HG02884 (cell line): ENCODE data around the gene NINJ1.
"Not testable (repeated sequence)": the region's sequence is repeated elsewhere in the genome, so short reads cannot be mapped to it uniquely, and the experiment has no call there.

Experiments
- ATAC-seq: cut with Tn5 transposase; IDR thresholded peaks from one replicate; pipeline ENCODE4 v1.9.1; 2021; ENCODE audit warnings: mild to moderate bottlenecking, moderate library complexity; ENCODE audit not compliant: unreplicated experiment

Gene NINJ1

GRCh38 chr9:93161786-93162562 lies 27.9 kb upstream of the NINJ1 start:
- ATAC-seq = no peak

DNA sequence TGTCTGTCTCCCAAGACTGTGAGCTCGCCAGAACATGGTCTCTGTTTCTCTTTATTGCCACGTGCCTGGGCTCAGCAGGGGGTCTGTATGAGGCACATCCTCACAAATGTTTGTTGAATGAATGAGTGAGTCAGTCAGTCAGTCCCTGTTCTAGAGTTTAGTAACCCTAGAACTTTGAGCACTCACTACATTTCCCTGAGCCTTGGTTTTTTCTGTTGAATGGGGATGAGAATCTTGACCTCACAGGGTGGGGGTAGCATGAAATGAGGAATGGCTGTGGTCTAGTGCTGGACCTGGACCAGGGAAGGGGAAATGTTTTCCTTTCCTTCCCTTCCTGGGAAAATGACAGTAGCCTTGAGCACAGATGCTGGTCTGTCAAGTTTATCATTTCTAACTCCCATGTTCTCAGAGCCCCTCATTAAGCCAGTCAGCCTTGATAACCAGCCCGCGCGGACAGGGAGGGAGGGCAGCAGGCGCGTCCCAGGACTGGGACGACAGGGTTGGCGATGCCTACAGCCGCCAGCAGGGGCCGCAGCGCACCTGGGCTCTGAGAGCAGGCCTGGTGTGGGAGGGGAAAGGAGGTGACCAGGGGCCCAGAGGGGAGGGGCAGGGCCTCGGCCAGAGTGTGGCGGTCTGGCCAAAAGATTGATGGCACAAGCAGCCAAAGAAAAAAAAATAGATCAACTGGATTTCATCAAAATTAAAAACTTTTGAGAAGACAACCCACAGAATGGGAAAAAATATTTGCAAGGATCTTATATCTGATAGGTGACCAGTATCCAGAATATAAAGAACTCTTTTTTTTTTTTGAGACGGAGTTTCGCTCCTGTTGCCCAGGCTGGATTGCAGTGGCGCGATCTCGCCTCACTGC lies 25.8 kb upstream of the NINJ1 start:
- ATAC-seq = no peak

- ATAC-seq = peak; percentile 76
Observed at GRCh38 chr9:93156475-93157008, 22.5 kb upstream of the NINJ1 start.

GRCh38 chr9:93155716-93156474 lies 21.8 kb upstream of the NINJ1 start:
- no peak for ATAC-seq

DNA sequence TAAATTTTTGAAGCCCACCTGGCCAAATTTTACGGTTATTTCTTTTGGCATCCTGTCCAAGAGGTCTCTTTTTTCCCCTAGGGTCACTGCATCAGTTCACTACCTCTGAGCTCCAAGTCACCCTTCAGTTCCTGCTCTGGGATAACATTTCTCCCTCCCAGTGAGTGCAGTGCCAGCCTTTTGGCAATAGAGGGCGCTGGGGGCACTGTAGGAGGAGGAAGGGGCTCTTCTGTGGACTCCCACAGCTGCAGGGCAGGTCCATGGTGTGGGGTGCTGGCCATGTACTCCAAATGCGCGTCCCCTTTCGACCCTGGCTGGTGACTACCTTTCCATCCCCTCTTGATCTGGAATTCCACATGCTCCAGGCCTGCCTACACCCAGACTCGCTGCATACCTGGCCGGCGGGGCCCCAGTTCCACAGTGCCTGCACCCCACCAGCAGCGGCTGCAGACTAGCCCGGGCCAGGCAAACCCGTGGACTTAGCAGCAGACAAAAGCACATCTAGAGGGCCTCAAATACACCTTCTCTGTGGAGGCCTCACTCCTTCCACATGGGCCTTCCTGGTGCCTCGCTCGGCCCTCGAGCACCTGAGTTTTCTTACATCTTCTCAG lies 20.3 kb upstream of the NINJ1 start:
- no peak for ATAC-seq

- ATAC-seq = no peak
Observed at GRCh38 chr9:93151097-93151784, 17.2 kb upstream of the NINJ1 start.

- ATAC-seq = no peak
Observed at GRCh38 chr9:93149361-93149760, 15.3 kb upstream of the NINJ1 start.

DNA sequence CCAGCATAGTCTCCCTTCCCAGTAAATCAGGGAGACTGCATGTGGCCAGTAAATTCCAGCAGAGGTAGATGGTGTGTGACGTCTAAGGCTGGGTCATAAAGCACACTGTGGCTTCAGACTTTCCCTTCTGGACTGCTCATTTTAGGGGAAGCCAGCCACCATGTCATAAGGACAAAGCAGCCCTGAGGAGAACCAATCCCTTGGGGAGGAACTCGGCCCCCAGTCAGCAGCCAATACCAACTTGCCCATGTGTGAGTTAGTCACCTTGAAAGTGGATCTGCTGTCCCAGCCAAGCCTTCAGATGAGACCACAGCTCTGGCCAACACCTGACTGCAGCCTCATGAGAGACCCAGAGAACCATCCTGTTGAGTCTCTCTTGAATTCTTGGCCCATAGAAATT lies 14.7 kb upstream of the NINJ1 start:
- ATAC-seq = no peak

DNA sequence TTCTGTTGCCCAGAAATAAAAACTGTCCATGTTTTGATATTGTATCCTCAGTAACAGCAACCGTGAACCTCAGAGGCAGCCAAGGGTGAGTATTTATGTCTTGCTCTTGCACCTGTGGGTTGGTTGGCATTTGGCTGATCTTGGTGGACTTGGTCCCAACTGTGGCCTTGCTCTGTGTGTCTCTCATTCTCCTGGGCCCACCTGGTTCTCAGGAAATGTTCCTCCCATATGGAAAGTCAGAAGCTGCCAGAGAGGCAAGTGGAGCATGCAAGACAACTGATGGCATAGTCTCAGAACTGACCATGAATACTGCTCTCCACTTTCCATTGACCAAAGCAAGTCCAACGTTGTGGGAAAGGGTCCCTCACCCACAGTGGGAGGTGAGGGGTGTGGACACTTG lies 13.6 kb upstream of the NINJ1 start:
- no peak for ATAC-seq

DNA sequence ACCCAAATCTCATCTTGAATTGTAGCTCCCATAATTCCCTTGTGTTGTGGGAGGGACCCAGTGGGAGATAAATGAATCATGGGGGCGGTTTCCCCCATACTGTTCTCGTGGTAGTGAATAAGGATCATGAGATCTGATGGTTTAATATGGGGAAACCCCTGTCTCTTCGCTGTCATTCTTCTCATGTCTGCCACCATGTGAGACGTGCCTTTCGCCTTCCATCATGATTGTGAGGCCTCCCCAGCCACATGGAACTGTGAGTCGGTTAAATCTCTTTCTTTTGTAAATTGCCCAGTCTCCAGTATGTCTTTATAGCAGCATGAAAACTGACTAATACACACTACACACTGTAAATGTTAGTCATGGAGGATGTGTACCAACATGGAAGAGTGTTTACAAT lies 12.6 kb upstream of the NINJ1 start:
- ATAC-seq = not testable (repeated sequence)

DNA sequence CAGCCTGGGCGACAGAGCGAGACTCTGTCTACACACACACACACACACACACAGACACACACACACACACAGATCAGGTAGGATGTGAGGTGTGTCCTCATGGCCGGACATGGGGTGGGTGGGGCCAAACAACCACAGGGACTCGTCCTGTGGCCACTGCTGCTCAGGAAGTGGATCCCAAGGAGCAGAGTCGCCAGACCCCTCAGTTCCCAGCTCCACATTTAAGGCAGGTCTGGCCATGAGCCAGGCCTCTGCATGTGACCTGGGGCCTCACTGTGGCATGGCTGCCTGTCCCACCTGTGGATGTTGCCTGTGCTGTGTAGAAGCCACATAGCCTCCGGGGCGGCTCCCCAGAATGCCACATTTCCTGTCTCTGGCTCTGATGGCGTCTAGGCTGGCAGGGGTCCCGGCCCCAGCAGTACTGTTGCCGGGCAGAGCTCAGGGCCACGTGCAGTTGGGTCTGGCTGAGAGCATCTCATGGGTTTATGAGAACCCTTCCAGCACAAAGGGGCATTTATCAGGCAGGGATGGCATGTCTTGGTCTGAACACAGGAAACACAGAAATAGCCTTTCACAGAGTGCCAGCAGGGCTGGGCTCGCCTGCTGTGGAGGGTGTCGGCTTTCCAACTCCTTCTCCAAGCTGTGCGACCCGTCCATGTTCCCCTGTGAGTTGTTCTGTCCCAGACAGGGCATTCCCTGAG lies 9.9 kb upstream of the NINJ1 start:
- no peak for ATAC-seq

- no peak for ATAC-seq
Observed at GRCh38 chr9:93141771-93142483, 7.9 kb upstream of the NINJ1 start.

DNA sequence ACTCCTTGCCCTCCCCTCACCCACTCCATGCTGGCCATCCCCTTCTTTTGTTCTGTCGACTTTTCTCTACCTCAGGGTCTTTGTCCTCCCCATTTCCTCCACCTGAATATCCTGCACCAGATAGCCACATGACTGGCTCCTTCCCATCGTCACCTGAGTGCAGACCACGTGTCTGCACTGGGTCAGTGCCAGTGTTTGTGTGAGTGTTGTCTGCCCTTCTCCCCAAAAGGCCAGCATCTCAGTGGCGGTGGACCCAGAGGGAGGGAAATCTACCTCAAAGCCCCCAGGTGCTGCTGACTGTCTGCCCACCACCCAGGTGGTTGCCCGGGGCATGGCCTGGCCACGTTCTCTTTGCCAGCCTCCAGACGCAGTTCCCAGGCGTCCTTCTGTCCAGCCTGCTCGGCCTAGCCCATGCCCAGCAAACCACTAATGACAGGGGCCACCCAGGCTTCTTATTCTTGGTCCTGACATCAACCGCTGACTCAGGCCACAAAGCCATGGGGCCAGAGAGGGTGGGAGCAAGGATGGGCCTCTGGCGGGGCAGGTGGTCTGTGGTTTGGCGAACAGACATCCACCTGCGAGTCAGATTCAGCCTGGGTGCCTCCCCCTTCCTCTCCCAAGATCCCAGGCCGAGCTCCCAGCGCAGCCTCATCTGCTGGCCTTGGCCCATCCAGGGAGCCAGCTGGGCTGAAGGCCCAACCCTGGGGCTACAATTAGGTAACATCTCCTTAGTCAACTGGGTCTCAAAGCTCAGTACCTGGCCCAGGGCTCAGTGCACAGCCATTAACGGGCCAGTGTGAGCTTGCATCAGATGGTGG lies 5.5 kb upstream of the NINJ1 start:
- no peak for ATAC-seq

GRCh38 chr9:93138171-93138764 lies 4.2 kb upstream of the NINJ1 start:
- ATAC-seq = no peak

DNA sequence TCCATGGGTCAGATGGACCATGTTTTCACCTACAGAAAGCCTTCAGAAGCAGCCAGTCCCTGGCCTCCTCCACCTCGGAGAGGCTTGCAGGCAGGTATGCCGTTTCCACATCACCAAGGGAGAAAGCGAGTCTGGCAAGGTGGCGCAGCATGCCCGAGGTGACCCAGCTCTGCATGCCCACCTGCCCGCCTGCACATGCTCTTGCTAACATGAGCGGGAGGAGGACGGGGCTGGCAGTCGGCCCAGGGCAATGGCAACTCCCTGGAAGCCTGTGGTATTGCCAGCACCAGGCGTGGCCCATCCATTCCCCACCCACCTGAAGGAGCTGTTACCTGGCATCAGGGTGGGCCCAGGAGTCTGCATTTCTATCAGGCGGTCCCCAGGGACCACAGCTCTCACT lies 3.3 kb upstream of the NINJ1 start:
- ATAC-seq = no peak

- no peak for ATAC-seq
Observed at GRCh38 chr9:93136011-93136440, 2.0 kb upstream of the NINJ1 start.

DNA sequence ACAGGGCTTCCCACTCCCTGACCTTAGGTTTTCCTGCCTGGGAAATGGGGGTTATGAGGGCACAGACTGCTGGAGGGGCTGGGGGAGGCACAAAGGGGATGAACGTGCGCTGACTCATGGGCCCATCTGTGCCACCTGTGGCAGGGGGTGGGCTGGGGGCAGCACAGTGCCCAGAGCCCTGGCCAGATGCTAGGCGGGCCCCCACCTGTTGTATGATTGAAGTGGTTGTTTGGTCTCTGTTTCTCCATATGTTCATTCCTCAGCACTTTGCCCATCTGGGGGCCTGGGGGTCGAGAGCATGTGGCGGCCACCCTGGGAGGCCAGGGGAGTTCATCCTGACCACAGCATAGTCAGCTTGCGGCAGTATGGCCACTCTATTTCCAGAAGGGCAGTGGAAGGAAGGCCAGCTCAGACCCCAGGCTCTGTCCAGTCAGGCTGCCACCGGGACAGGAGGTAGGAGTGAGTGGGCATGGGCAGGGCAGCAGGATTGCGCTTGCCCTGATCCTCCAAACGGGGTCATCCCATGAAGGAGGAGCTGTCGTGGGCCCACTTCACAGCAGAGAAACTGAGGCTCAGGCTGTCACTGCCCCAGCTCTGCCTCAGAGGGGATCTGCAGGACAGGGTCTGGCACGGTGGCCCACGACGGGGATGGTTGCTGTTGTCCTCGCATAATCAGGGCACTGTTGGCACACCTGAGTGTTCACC lies 841 bp upstream of the NINJ1 start:
- ATAC-seq = no peak
